Endodermal cell (in vitro differentiated cells): ENCODE data around the gene SOHLH2. TPM values are rescaled to one million over a fixed set of nuclear protein-coding genes. Genes with fewer than 3 reads are reported as not detected.

ENCODE experiments used
- DNase-seq: peaks from one replicate; pipeline ENCODE4 v3.0.0-alpha.2; 2017
- H3K27ac ChIP-seq: 2 replicates; pipeline ENCODE4 v1.5.1; 2013; ENCODE audit warnings: mild to moderate bottlenecking, low read depth, low read length, moderate library complexity
- H3K27me3 ChIP-seq: 2 replicates; pipeline ENCODE4 v1.6.1; 2013; ENCODE audit warnings: mild to moderate bottlenecking, low read length, moderate library complexity; ENCODE audit not compliant: insufficient read depth, control insufficient read depth, poor library complexity, severe bottlenecking
- H3K36me3 ChIP-seq: 2 replicates; pipeline ENCODE4 v1.7.0; 2013; ENCODE audit warnings: mild to moderate bottlenecking, low read length, moderate library complexity; ENCODE audit not compliant: control insufficient read depth, insufficient read depth
- H3K4me1 ChIP-seq: one replicate; pipeline ENCODE4 v1.7.0; 2013; ENCODE audit warnings: low read length; ENCODE audit not compliant: control insufficient read depth, insufficient read depth
- H3K4me3 ChIP-seq: 2 replicates; pipeline ENCODE4 v1.5.1; 2013; ENCODE audit warnings: mild to moderate bottlenecking, low read length, moderate library complexity
- H3K9ac ChIP-seq: 2 replicates; pipeline ENCODE4 v1.6.1; 2013; ENCODE audit warnings: mild to moderate bottlenecking, low read length, moderate library complexity; ENCODE audit not compliant: poor library complexity, severe bottlenecking; ENCODE audit errors: extremely low read depth
- H3K9me3 ChIP-seq: 2 replicates; pipeline ENCODE4 v1.6.1; 2013; ENCODE audit warnings: mild to moderate bottlenecking, low read length, moderate library complexity; ENCODE audit not compliant: control insufficient read depth
- H3K27ac Mint-ChIP-seq: 2 replicates; pipeline ENCODE4 v1.8.0; 2020; ENCODE audit warnings: mixed read lengths
- H3K27me3 Mint-ChIP-seq: 2 replicates; pipeline ENCODE4 v1.8.0; 2021; ENCODE audit warnings: mild to moderate bottlenecking, mixed read lengths; ENCODE audit not compliant: insufficient read depth
- H3K36me3 Mint-ChIP-seq: 2 replicates; pipeline ENCODE4 v1.8.0; 2020; ENCODE audit warnings: low read depth, mixed read lengths
- H3K4me1 Mint-ChIP-seq: 2 replicates; pipeline ENCODE4 v1.8.0; 2020; ENCODE audit warnings: mixed read lengths
- H3K4me3 Mint-ChIP-seq: 2 replicates; pipeline ENCODE4 v1.8.0; 2020; ENCODE audit warnings: mild to moderate bottlenecking, moderate library complexity, mixed read lengths
- H3K9me3 Mint-ChIP-seq: 2 replicates; pipeline ENCODE4 v1.8.0; 2020; ENCODE audit warnings: mild to moderate bottlenecking, mixed read lengths
- CTCF ChIP-seq: fragments of 200-600 bp; sonication (generic); conservative IDR thresholded peaks from 2 replicates; pipeline ENCODE4 v1.5.0; 2021; ENCODE audit warnings: antibody characterized with exemption, mild to moderate bottlenecking
- WGBS, 2 experiments: methylation state at CpG; one replicate each; pipeline versions ENCODE4 v1.1.5 to v1.1.7; 2013; ENCODE audit warnings: missing lambda C conversion rate in 2 of 2, mixed read lengths in 1 of 2; ENCODE audit not compliant: insufficient coverage in 1 of 2, insufficient read length in 1 of 2; 5-methylcytosine and 5-hydroxymethylcytosine counted together
- total RNA-seq, 2 donors: library from RNA; stranded (reverse); fragmentation: NEBNext Ultra II Directional in 1 of 2; extraction: Animal tissue kit (Norgen Biotek cat#: 25700) in 1 of 2; gene quantifications; 2 replicates in 1 of 2; 3 replicates in 1 of 2; pipeline ENCODE4 v1.2.1, GENCODE V29; 2021

The SOHLH2 gene
- total RNA-seq, 2 donors from 2014 or later, result 2.1 to 14.2 TPM

GRCh38 chr13:36251017-36251416, 36.7 kb upstream of the SOHLH2 start:
- Histone ChIP-seq H3K4me1 (no peaks in the 10 kb centered on the region), H3K9ac (no peak overlapping the region), H3K4me3 (no peak overlapping the region), H3K9me3 (peaks cover 19% of the 10 kb centered on the region), H3K27me3 (no peaks in the 10 kb centered on the region), H3K36me3 (no peaks in the 10 kb centered on the region), H3K27ac (no peak overlapping the region)
- Mint-ChIP-seq H3K27me3 (no peaks in the 10 kb centered on the region), H3K4me3 (no peak overlapping the region), H3K9me3 (peaks cover 8% of the 10 kb centered on the region), H3K36me3 (peaks cover 17% of the 10 kb centered on the region), H3K4me1 (peaks cover 14% of the 10 kb centered on the region), H3K27ac (no peak overlapping the region)
- no peak for DNase-seq
- no peak for TF ChIP-seq CTCF
- 91 to 92% methylated on average over 4 of the region's 4 CpGs for WGBS, 2 experiments

GRCh38 chr13:36248700-36249099, 34.3 kb upstream of the SOHLH2 start:
- Histone ChIP-seq H3K4me1 (no peaks in the 10 kb centered on the region), H3K4me3 (no peak overlapping the region), H3K36me3 (no peaks in the 10 kb centered on the region), H3K9ac (no peak overlapping the region), H3K27me3 (no peaks in the 10 kb centered on the region), H3K27ac (no peak overlapping the region), H3K9me3 (peaks cover 21% of the 10 kb centered on the region)
- Mint-ChIP-seq H3K4me1 (peaks cover 14% of the 10 kb centered on the region), H3K9me3 (peaks cover 8% of the 10 kb centered on the region), H3K27ac (no peak overlapping the region), H3K27me3 (no peaks in the 10 kb centered on the region), H3K36me3 (peaks cover 17% of the 10 kb centered on the region), H3K4me3 (no peak overlapping the region)
- DNase-seq, result no peak
- TF ChIP-seq CTCF, result no peak

GRCh38 chr13:36244990-36245389, 30.6 kb upstream of the SOHLH2 start:
- DNase-seq, result no peak
- Histone ChIP-seq H3K9me3 (peaks cover 21% of the 10 kb centered on the region), H3K9ac (no peak overlapping the region), H3K4me3 (no peak overlapping the region), H3K27me3 (no peaks in the 10 kb centered on the region), H3K4me1 (no peaks in the 10 kb centered on the region), H3K27ac (no peak overlapping the region), H3K36me3 (no peaks in the 10 kb centered on the region)
- peaks cover 23% of the 10 kb centered on the region for H3K36me3 Mint-ChIP-seq
- H3K9me3 Mint-ChIP-seq, result peaks cover 8% of the 10 kb centered on the region
- WGBS, 2 experiments, result 86 to 96% methylated on average over 1 of the region's 1 CpG
- no peak overlapping the region for H3K4me3 Mint-ChIP-seq
- TF ChIP-seq CTCF, result no peak
- no peaks in the 10 kb centered on the region for H3K4me1 Mint-ChIP-seq
- no peaks in the 10 kb centered on the region for H3K27me3 Mint-ChIP-seq
- H3K27ac Mint-ChIP-seq, result no peak overlapping the region
